Lung (tissue), 12 donors: ENCODE results near the gene VOPP1. TPM values are rescaled to one million over a fixed set of nuclear protein-coding genes. Genes with fewer than 3 reads are reported as not detected.

Source experiments
- ATAC-seq: fragments of 200-7000 bp; cut with Tn5 transposase; one replicate; pipeline ENCODE4 v1.9.1; 2020; ENCODE audit warnings: moderate number of reproducible peaks; ENCODE audit not compliant: insufficient read depth, low FRiP score
- DNase-seq, 3 donors: peaks; one replicate each; pipeline ENCODE4 v3.0.0-alpha.2; 2013 to 2017
- H3K27ac ChIP-seq, 2 donors: one replicate each; pipeline ENCODE4 v1.5.1; 2013; ENCODE audit warnings: mild to moderate bottlenecking in 2 of 2, moderate library complexity in 2 of 2, control low read depth in 1 of 2, inconsistent platforms in 1 of 2, low read depth in 1 of 2, low read length in 1 of 2
- H3K27me3 ChIP-seq, 3 donors: one replicate each; pipeline ENCODE4 v1.5.1; 2013; ENCODE audit warnings: low read length in 2 of 3; ENCODE audit not compliant: control insufficient read depth in 3 of 3, insufficient read depth in 3 of 3
- H3K36me3 ChIP-seq, 4 donors: one replicate each; pipeline ENCODE4 v1.5.1; 2013; ENCODE audit warnings: low read length in 4 of 4, mild to moderate bottlenecking in 1 of 4, moderate library complexity in 1 of 4; ENCODE audit not compliant: control insufficient read depth in 4 of 4, insufficient read depth in 4 of 4
- H3K4me1 ChIP-seq, 5 donors: one replicate each; pipeline ENCODE4 v1.5.1; 2013; ENCODE audit warnings: low read length in 5 of 5, mild to moderate bottlenecking in 2 of 5, moderate library complexity in 1 of 5; ENCODE audit not compliant: control insufficient read depth in 5 of 5, insufficient read depth in 5 of 5
- H3K4me3 ChIP-seq: one replicate; pipeline ENCODE4 v1.5.1; 2013; ENCODE audit warnings: mild to moderate bottlenecking, control low read depth, moderate library complexity
- H3K9ac ChIP-seq, 2 donors: one replicate each; pipeline ENCODE4 v1.5.1; 2013; ENCODE audit warnings: low read length in 2 of 2, control low read depth in 1 of 2; ENCODE audit not compliant: insufficient read depth in 1 of 2
- H3K9me3 ChIP-seq, 4 donors: one replicate each; pipeline ENCODE4 v1.5.1; 2013; ENCODE audit warnings: low read length in 3 of 4, mild to moderate bottlenecking in 1 of 4, moderate library complexity in 1 of 4; ENCODE audit not compliant: control insufficient read depth in 4 of 4, insufficient read depth in 3 of 4
- CTCF ChIP-seq: IDR thresholded peaks from 2 replicates; pipeline ENCODE4 v1.5.1; 2012; ENCODE audit warnings: mild to moderate bottlenecking; ENCODE audit errors: control extremely low read depth, extremely low read depth
- WGBS, 2 donors: extraction: QIAGEN DNeasy Blood & Tissue Kit; methylation state at CpG; one replicate each; pipeline ENCODE4 v1.1.7; 2013; 5-methylcytosine and 5-hydroxymethylcytosine counted together
- polyA plus RNA-seq, 2 donors: library from polyadenylated mRNA; stranded (reverse); fragments of 200-250 nt; gene quantifications; one replicate each; pipeline ENCODE4 v1.2.1, GENCODE V29; 2013
- total RNA-seq, 2 donors: library from RNA; depleted of rRNA in 1 of 2; stranded (reverse); fragments of >200 nt in 1 of 2; gene quantifications; one replicate each; pipeline ENCODE4 v1.2.1, GENCODE V29; 2014 to 2021
- donor health status: control.
- donor health status: control.
- donor health status: Bipolar disorder and iron deficiency.
- donor health status: healthy.
- donor health status: DM: yes; HTN: yes; CAD: no.

Gene VOPP1
- total and polyA plus RNA-seq, 4 donors = 25.8 to 64.0 (median 38.0) TPM

- ATAC-seq (no peak), DNase-seq (no peak)
- no peak overlapping the region for H3K9ac ChIP-seq
- no peak for TF ChIP-seq CTCF
- no peaks in the 10 kb centered on the region for H3K9me3 ChIP-seq
- WGBS, 2 donors = 93 to 94% methylated on average over 13 of the region's 13 CpGs
- H3K36me3 ChIP-seq = peaks cover 0 to 10% (median 5%) of the 10 kb centered on the region in 4 donors
- H3K4me3 ChIP-seq = no peak overlapping the region
- H3K27ac ChIP-seq = no peak overlapping the region
- H3K27me3 ChIP-seq = no peaks in the 10 kb centered on the region
- H3K4me1 ChIP-seq = peaks cover 0 to 6% (median 0%) of the 10 kb centered on the region in 5 donors
Observed at GRCh38 chr7:55520426-55521140, 51.7 kb downstream of the VOPP1 start.

- Histone ChIP-seq H3K4me3 (no peak overlapping the region), H3K9ac (no peak overlapping the region), H3K9me3 (no peaks in the 10 kb centered on the region), H3K27ac (no peak overlapping the region), H3K36me3 (peaks cover 0 to 13% (median 6%) of the 10 kb centered on the region in 4 donors), H3K4me1 (peaks cover 0 to 4% (median 0%) of the 10 kb centered on the region in 5 donors), H3K27me3 (no peaks in the 10 kb centered on the region)
- no peak for TF ChIP-seq CTCF
- no peak for ATAC-seq
- no peak for DNase-seq
- 97% methylated on average over 8 of the region's 8 CpGs for WGBS, 2 donors
Observed at GRCh38 chr7:55518836-55519235, 53.5 kb downstream of the VOPP1 start.

- H3K9me3 ChIP-seq = no peaks in the 10 kb centered on the region
- H3K9ac ChIP-seq = no peak overlapping the region
- H3K4me3 ChIP-seq = no peak overlapping the region
- H3K27ac ChIP-seq = no peak overlapping the region
- no peaks in the 10 kb centered on the region for H3K27me3 ChIP-seq
- TF ChIP-seq CTCF = no peak
- DNase-seq = no peak
- H3K36me3 ChIP-seq = peaks cover 0 to 13% (median 6%) of the 10 kb centered on the region in 4 donors
- H3K4me1 ChIP-seq = peaks cover 0 to 4% (median 0%) of the 10 kb centered on the region in 5 donors
- 94% methylated on average over 15 of the region's 15 CpGs for WGBS, 2 donors
- no peak for ATAC-seq
Observed at GRCh38 chr7:55517936-55518689, 54.2 kb downstream of the VOPP1 start.
